Sigmoid colon (tissue), 4 donors: ENCODE measurements around the gene DGKH.

ENCODE experiments used
- CTCF ChIP-seq, 4 experiments: fragments of 450-650 bp in 3 of 4; fragments of 200-600 bp in 1 of 4; IDR thresholded peaks; one replicate each; pipeline ENCODE4 v1.5.1; 2016 to 2019; ENCODE audit warnings: antibody characterized with exemption in 4 of 4, mild to moderate bottlenecking in 3 of 4, moderate library complexity in 2 of 4
- EP300 ChIP-seq, 4 donors: sonication (generic); formaldehyde crosslinking; IDR thresholded peaks; one replicate each; pipeline ENCODE4 v1.6.1; 2017; ENCODE audit warnings: antibody characterized with exemption in 4 of 4

DNA sequence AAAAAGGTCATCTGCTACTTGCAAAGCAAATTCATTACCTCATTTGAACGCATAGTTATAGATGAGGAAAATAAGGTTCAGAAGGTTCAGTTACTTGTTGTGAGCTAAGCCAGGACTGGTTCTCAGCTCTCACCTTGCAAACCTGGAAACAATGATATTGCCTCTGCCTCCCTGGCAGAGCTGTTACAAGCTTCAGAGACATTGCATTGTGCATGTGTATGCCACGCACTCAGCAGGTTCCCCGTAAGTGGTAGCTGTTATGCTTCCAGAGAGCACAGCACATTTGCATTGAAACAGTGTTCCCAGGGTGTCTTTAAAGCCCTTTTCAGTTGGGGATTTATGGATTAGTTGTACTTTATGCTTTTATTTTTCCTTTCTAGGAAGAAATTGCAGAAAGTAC, 80.6 kb downstream of the DGKH start:
- TF ChIP-seq CTCF (IDR thresholded peaks at IDR 0.05) (no peak), EP300 (IDR thresholded peaks at IDR 0.05) (no peak)
